HG03066 (cell line): ENCODE results near the gene SLC22A14.
"Not testable (repeated sequence)": the region's sequence is repeated elsewhere in the genome, so short reads cannot be mapped to it uniquely, and the experiment has no call there.

Experiments used
- ATAC-seq: cut with Tn5 transposase; IDR thresholded peaks from one replicate; pipeline ENCODE4 v1.9.1; 2021; ENCODE audit warnings: low read depth; ENCODE audit not compliant: unreplicated experiment

SLC22A14 gene

GRCh38 chr3:38268522-38268921, 13.6 kb upstream of the SLC22A14 start:
- ATAC-seq, result no peak

GRCh38 chr3:38270606-38271005, 11.5 kb upstream of the SLC22A14 start:
- no peak for ATAC-seq

GRCh38 chr3:38271553-38271952, 10.5 kb upstream of the SLC22A14 start:
- ATAC-seq, result no peak

- ATAC-seq, result no peak
Measured at GRCh38 chr3:38274864-38275649, 7.0 kb upstream of the SLC22A14 start.

GRCh38 chr3:38275658-38276057, 6.4 kb upstream of the SLC22A14 start:
- ATAC-seq, result no peak

GRCh38 chr3:38276081-38276916, 5.8 kb upstream of the SLC22A14 start:
- no peak for ATAC-seq

- no peak for ATAC-seq
Measured at GRCh38 chr3:38276917-38277630, 5.0 kb upstream of the SLC22A14 start.

GRCh38 chr3:38278841-38279240, 3.3 kb upstream of the SLC22A14 start:
- ATAC-seq, result no peak

- ATAC-seq, result no peak
Measured at GRCh38 chr3:38283810-38284755, 2.0 kb downstream of the SLC22A14 start.

GRCh38 chr3:38284756-38285150, 2.7 kb downstream of the SLC22A14 start:
- no peak for ATAC-seq

- ATAC-seq, result not testable (repeated sequence)
Measured at GRCh38 chr3:38289286-38290217, 7.5 kb downstream of the SLC22A14 start.

- ATAC-seq, result not testable (repeated sequence)
Measured at GRCh38 chr3:38297053-38297452, 15.0 kb downstream of the SLC22A14 start.

GRCh38 chr3:38297537-38297936, 15.4 kb downstream of the SLC22A14 start:
- no peak for ATAC-seq

GRCh38 chr3:38297947-38298711, 16.0 kb downstream of the SLC22A14 start:
- ATAC-seq, result no peak

- ATAC-seq, result no peak
Measured at GRCh38 chr3:38306941-38307340, 24.8 kb downstream of the SLC22A14 start.

GRCh38 chr3:38307599-38307998, 25.5 kb downstream of the SLC22A14 start:
- no peak for ATAC-seq

GRCh38 chr3:38308456-38308855, 26.4 kb downstream of the SLC22A14 start:
- ATAC-seq, result no peak

- no peak for ATAC-seq
Measured at GRCh38 chr3:38311476-38311875, 29.4 kb downstream of the SLC22A14 start.
